Lung (tissue), 12 donors: ENCODE results near the gene ERCC2. TPM values are rescaled to one million over a fixed set of nuclear protein-coding genes. Genes with fewer than 3 reads are reported as not detected.

Experiments
- ATAC-seq: fragments of 200-7000 bp; cut with Tn5 transposase; one replicate; pipeline ENCODE4 v1.9.1; 2020; ENCODE audit warnings: moderate number of reproducible peaks; ENCODE audit not compliant: insufficient read depth, low FRiP score
- DNase-seq, 3 donors: peaks; one replicate each; pipeline ENCODE4 v3.0.0-alpha.2; 2013 to 2017
- H3K27ac ChIP-seq, 2 donors: one replicate each; pipeline ENCODE4 v1.5.1; 2013; ENCODE audit warnings: mild to moderate bottlenecking in 2 of 2, moderate library complexity in 2 of 2, control low read depth in 1 of 2, inconsistent platforms in 1 of 2, low read depth in 1 of 2, low read length in 1 of 2
- H3K27me3 ChIP-seq, 3 donors: one replicate each; pipeline ENCODE4 v1.5.1; 2013; ENCODE audit warnings: low read length in 2 of 3; ENCODE audit not compliant: control insufficient read depth in 3 of 3, insufficient read depth in 3 of 3
- H3K36me3 ChIP-seq, 4 donors: one replicate each; pipeline ENCODE4 v1.5.1; 2013; ENCODE audit warnings: low read length in 4 of 4, mild to moderate bottlenecking in 1 of 4, moderate library complexity in 1 of 4; ENCODE audit not compliant: control insufficient read depth in 4 of 4, insufficient read depth in 4 of 4
- H3K4me1 ChIP-seq, 5 donors: one replicate each; pipeline ENCODE4 v1.5.1; 2013; ENCODE audit warnings: low read length in 5 of 5, mild to moderate bottlenecking in 2 of 5, moderate library complexity in 1 of 5; ENCODE audit not compliant: control insufficient read depth in 5 of 5, insufficient read depth in 5 of 5
- H3K4me3 ChIP-seq: one replicate; pipeline ENCODE4 v1.5.1; 2013; ENCODE audit warnings: mild to moderate bottlenecking, control low read depth, moderate library complexity
- H3K9ac ChIP-seq, 2 donors: one replicate each; pipeline ENCODE4 v1.5.1; 2013; ENCODE audit warnings: low read length in 2 of 2, control low read depth in 1 of 2; ENCODE audit not compliant: insufficient read depth in 1 of 2
- H3K9me3 ChIP-seq, 4 donors: one replicate each; pipeline ENCODE4 v1.5.1; 2013; ENCODE audit warnings: low read length in 3 of 4, mild to moderate bottlenecking in 1 of 4, moderate library complexity in 1 of 4; ENCODE audit not compliant: control insufficient read depth in 4 of 4, insufficient read depth in 3 of 4
- WGBS, 2 donors: extraction: QIAGEN DNeasy Blood & Tissue Kit; methylation state at CpG; one replicate each; pipeline ENCODE4 v1.1.7; 2013; 5-methylcytosine and 5-hydroxymethylcytosine counted together
- polyA plus RNA-seq, 2 donors: library from polyadenylated mRNA; stranded (reverse); fragments of 200-250 nt; gene quantifications; one replicate each; pipeline ENCODE4 v1.2.1, GENCODE V29; 2013
- total RNA-seq, 2 donors: library from RNA; depleted of rRNA in 1 of 2; stranded (reverse); fragments of >200 nt in 1 of 2; gene quantifications; one replicate each; pipeline ENCODE4 v1.2.1, GENCODE V29; 2014 to 2021
- TF ChIP-seq, protein P1 (sequence below): IDR thresholded peaks from 2 replicates; pipeline ENCODE4 v1.5.1; 2012; ENCODE audit warnings: mild to moderate bottlenecking; ENCODE audit errors: control extremely low read depth, extremely low read depth
- donor health status: control.
- donor health status: control.
- donor health status: Bipolar disorder and iron deficiency.
- donor health status: healthy.
- donor health status: DM: yes; HTN: yes; CAD: no.

The ERCC2 gene
- total and polyA plus RNA-seq, 4 donors, result 11.9 to 19.9 (median 16.3) TPM

DNA sequence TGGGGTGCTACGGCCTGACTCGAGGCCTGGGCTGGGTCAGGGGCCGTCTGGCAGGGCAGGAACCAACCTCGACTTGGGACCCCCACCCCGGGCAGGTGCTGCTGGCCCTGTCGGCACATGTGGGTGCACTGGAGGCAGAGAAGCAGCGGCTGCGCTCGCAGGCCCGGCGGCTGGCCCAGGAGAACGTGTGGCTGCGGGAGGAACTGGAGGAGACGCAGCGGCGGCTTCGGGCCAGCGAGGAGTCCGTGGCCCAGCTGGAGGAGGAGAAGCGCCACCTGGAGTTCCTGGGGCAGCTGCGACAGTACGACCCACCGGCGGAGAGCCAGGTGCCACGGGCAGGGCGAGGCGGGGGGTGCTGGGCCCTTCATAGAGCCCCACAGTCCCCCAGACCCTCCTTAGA, 23.9 kb downstream of the ERCC2 start:
- Histone ChIP-seq H3K9me3 (no peaks in the 10 kb centered on the region), H3K27ac (no peak overlapping the region), H3K4me1 (no peaks in the 10 kb centered on the region), H3K27me3 (peaks cover 6 to 19% (median 9%) of the 10 kb centered on the region in 3 donors), H3K4me3 (no peak overlapping the region), H3K9ac (no peak overlapping the region), H3K36me3 (peaks cover 0 to 11% (median 0%) of the 10 kb centered on the region in 4 donors)
- TF ChIP-seq, protein P1, sequence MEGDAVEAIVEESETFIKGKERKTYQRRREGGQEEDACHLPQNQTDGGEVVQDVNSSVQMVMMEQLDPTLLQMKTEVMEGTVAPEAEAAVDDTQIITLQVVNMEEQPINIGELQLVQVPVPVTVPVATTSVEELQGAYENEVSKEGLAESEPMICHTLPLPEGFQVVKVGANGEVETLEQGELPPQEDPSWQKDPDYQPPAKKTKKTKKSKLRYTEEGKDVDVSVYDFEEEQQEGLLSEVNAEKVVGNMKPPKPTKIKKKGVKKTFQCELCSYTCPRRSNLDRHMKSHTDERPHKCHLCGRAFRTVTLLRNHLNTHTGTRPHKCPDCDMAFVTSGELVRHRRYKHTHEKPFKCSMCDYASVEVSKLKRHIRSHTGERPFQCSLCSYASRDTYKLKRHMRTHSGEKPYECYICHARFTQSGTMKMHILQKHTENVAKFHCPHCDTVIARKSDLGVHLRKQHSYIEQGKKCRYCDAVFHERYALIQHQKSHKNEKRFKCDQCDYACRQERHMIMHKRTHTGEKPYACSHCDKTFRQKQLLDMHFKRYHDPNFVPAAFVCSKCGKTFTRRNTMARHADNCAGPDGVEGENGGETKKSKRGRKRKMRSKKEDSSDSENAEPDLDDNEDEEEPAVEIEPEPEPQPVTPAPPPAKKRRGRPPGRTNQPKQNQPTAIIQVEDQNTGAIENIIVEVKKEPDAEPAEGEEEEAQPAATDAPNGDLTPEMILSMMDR, result no peak
- ATAC-seq, result no peak
- DNase-seq, result no peak
- WGBS, 2 donors, result 31 to 35% methylated on average over 26 to 27 of the region's 27 CpGs

DNA sequence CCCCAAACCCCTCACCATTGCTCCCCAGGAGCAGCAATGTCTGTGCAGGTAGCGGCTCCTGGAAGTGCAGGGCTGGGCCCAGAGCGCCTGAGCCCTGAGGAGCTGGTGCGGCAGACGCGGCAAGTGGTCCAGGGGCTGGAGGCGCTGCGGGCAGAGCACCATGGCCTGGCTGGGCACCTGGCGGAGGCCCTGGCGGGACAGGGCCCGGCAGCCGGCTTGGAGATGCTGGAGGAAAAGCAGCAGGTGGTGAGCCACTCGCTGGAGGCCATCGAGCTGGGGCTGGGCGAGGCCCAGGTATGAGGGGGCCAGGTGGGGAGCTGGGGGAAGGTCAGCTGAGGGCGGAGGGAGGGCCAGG, 24.9 kb downstream of the ERCC2 start:
- no peak overlapping the region for H3K4me3 ChIP-seq
- H3K36me3 ChIP-seq, result peaks cover 0 to 2% (median 0%) of the 10 kb centered on the region in 4 donors
- peaks cover 6 to 26% (median 13%) of the 10 kb centered on the region in 3 donors for H3K27me3 ChIP-seq
- no peaks in the 10 kb centered on the region for H3K9me3 ChIP-seq
- ATAC-seq (no peak), DNase-seq (no peak)
- TF ChIP-seq, protein P1, result no peak
- H3K9ac ChIP-seq, result no peak overlapping the region
- 77 to 82% methylated on average over 15 of the region's 15 CpGs for WGBS, 2 donors
- H3K4me1 ChIP-seq, result peaks cover 0 to 6% (median 3%) of the 10 kb centered on the region in 5 donors
- H3K27ac ChIP-seq, result no peak overlapping the region

DNA sequence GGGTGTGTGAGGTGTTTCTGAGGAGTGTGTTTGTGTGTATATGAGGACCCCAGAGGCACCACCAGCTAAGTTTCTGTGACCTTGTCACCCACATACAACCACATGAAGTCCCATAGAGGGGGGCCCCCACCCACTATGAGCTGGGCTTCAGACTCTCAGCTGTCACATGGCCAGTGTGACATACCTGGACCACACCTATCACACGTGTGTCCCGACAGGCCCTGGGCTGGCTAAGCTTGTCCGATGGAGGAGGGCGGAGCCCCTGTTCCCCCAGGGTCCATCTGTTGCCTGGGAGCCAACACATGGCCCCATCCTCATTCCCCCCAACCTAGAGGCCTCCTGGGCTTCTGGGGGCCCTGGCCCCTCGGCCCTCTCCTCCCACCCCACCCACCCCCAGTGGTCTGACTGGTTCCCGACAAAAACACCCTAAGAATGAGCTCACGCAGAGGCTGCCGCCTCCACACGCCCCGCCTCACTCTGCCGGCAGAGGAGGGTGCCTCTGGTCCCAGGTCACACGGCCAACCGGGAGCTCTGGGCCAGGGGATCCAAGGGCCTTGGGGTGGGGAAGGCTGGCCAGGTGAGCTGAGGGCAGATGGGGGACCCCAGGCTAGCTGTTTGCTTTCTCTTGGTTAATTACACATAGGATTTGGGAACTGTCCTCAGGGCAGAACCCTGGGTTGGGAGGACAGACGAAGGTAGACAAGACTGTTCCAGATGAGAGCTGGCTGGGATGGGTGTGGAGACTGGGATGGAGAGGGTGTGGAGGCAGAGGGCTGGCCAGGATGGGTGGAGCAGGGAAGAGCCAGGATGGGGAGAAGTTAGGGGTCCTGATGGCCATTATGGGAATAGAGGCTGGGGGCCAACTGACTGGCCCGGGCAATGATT, 25.5 kb downstream of the ERCC2 start:
- no peaks in the 10 kb centered on the region for H3K36me3 ChIP-seq
- 48 to 61% methylated on average over 15 of the region's 15 CpGs for WGBS, 2 donors
- peaks cover 0 to 6% (median 3%) of the 10 kb centered on the region in 5 donors for H3K4me1 ChIP-seq
- no peaks in the 10 kb centered on the region for H3K9me3 ChIP-seq
- TF ChIP-seq, protein P1, result no peak
- no peak overlapping the region for H3K27ac ChIP-seq
- H3K27me3 ChIP-seq, result peaks cover 6 to 26% (median 17%) of the 10 kb centered on the region in 3 donors
- no peak for ATAC-seq
- no peak overlapping the region for H3K4me3 ChIP-seq
- DNase-seq, result no peak
- no peak overlapping the region for H3K9ac ChIP-seq
